Neutrophil (primary cell): Measurements from ENCODE around the gene AMN1.

Source experiments
- H3K27ac ChIP-seq: fragments of 200-600 bp; sonication (generic); 2 replicates; pipeline ENCODE4 v1.5.1; 2016; ENCODE audit warnings: mild to moderate bottlenecking, moderate library complexity
- H3K27me3 ChIP-seq: fragments of 200-600 bp; sonication (generic); 2 replicates; pipeline ENCODE4 v1.6.0; 2016; ENCODE audit warnings: mild to moderate bottlenecking
- H3K36me3 ChIP-seq: fragments of 200-600 bp; sonication (generic); 2 replicates; pipeline ENCODE4 v1.5.1; 2017
- H3K4me1 ChIP-seq, 2 experiments: fragments of 200-600 bp in 1 of 2; sonication (generic) in 1 of 2; 1 replicate in 1 of 2; 2 replicates in 1 of 2; pipeline versions ENCODE4 v1.5.1 to v1.6.1; 2013 to 2016; ENCODE audit warnings: low read depth in 1 of 2, low read length in 1 of 2, mild to moderate bottlenecking in 1 of 2, moderate library complexity in 1 of 2; ENCODE audit not compliant: control insufficient read depth in 1 of 2, insufficient read depth in 1 of 2
- H3K4me3 ChIP-seq, 2 experiments: fragments of 200-600 bp in 1 of 2; sonication (generic) in 1 of 2; 1 replicate in 1 of 2; 2 replicates in 1 of 2; pipeline ENCODE4 v1.5.1; 2013 to 2016; ENCODE audit warnings: low read depth in 1 of 2, low read length in 1 of 2, mild to moderate bottlenecking in 1 of 2, moderate library complexity in 1 of 2
- H3K9me3 ChIP-seq: fragments of 200-600 bp; sonication (generic); 2 replicates; pipeline ENCODE4 v1.5.1; 2016
- TF ChIP-seq, protein P1 (sequence below): fragments of 200-600 bp; sonication (generic); IDR thresholded peaks from 2 replicates; pipeline ENCODE4 v1.5.1; 2016; ENCODE audit warnings: antibody characterized with exemption

AMN1 gene

DNA sequence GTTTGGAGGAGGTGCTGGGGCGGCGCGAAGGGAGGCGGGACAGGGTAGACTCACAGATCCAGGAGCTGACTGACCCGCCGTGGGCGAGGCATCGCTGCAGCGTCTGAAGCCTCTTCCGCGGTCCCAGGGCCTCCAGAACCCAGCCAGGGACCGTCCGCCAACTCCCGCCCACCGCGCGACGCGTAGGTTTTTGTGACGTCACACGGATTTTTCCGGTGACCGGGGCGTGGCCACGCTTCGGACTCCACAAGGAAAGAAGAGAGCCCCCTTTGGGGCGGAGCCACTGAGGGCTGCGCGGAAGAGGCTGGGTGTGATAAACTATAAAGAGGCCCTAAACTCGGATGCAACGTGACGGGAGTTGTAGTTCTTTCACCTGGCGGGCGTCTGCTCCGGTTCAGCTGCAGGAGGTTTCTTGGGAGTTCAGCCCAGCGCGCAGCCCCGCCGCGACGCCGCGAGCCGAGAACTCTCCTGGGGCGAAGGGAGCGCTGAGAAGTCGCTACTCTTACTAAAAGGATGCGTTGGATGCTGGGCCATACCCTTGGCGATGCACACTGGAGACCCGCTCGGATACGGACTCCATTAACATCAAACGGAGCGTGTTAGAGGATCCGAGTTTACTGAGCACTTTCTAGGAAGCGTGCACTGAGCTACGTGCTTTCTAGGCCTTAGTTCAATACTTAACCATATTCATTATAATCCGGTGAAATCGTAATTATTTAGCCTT lies at the start of gene AMN1:
Gene AMN1, minus strand, starts transcription at position 105 of the 724 bp plus-strand sequence. Its CDS starts 13 bp downstream, at position 92.
- Histone ChIP-seq H3K4me1 (peaks cover 68 to 72% of the 10 kb centered on the region in 2 experiments), H3K4me3 (peak within 1 kb of the TSS; percentile 88 to 91), H3K9me3 (no peaks in the 10 kb centered on the region), H3K27ac (peak within 1 kb of the TSS; percentile 97), H3K36me3 (no peaks in the 10 kb centered on the region), H3K27me3 (no peaks in the 10 kb centered on the region)
- TF ChIP-seq, protein P1, sequence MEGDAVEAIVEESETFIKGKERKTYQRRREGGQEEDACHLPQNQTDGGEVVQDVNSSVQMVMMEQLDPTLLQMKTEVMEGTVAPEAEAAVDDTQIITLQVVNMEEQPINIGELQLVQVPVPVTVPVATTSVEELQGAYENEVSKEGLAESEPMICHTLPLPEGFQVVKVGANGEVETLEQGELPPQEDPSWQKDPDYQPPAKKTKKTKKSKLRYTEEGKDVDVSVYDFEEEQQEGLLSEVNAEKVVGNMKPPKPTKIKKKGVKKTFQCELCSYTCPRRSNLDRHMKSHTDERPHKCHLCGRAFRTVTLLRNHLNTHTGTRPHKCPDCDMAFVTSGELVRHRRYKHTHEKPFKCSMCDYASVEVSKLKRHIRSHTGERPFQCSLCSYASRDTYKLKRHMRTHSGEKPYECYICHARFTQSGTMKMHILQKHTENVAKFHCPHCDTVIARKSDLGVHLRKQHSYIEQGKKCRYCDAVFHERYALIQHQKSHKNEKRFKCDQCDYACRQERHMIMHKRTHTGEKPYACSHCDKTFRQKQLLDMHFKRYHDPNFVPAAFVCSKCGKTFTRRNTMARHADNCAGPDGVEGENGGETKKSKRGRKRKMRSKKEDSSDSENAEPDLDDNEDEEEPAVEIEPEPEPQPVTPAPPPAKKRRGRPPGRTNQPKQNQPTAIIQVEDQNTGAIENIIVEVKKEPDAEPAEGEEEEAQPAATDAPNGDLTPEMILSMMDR = peak; percentile 54

DNA sequence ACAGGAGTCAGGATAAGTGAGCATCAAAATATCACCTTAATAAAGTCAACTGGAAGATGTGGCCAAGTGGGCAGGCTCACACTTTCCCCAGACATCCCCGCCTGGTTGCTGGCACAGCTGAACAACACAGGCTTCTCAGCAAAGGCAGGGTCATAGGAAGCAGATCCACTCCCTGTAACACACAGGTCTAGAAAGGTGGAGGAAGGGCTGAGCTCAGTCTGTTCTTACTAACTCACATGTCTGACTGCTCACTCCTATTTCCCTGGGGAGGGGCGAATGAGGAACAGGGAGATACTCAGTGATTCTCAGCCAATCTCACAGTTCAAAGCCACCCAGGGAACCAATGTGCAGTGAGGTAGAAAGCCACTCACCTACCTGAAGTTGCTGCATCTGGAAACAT lies 45.0 kb upstream of the AMN1 start:
- Histone ChIP-seq H3K27ac (peak overlapping the region; percentile 37), H3K9me3 (no peaks in the 10 kb centered on the region), H3K4me3 (no peak overlapping the region), H3K36me3 (no peaks in the 10 kb centered on the region), H3K4me1 (peaks cover 0 to 4% of the 10 kb centered on the region in 2 experiments), H3K27me3 (no peaks in the 10 kb centered on the region)
- TF ChIP-seq, protein P1 = no peak

DNA sequence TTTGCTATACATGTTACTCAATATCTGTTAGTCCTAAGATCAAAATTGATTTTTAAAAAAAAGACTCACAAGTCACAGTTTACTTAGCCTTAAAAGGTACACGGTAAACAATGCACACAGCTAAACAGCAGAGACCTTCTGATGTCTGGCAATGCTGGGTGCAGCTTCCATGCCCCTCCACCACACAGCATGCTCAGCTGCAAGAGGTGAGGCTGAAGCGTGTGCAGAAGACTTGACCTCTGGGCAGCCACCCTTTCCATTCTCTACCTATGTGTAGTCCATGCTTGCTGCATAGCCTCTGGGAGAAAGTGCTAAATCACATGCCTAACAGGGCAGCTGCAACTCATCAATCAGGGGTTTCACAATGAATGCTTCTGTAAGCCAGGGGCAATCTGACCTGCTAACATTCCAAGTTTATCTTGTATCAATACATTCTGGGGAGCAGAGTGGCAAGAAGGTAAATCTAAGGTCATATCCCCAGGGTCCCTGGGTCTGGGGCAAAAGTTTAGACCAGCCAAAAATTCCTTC lies 44.5 kb upstream of the AMN1 start:
- no peaks in the 10 kb centered on the region for H3K36me3 ChIP-seq
- no peaks in the 10 kb centered on the region for H3K27me3 ChIP-seq
- H3K4me3 ChIP-seq = no peak overlapping the region
- TF ChIP-seq, protein P1 = no peak
- no peaks in the 10 kb centered on the region for H3K9me3 ChIP-seq
- peak overlapping the region; percentile 37 for H3K27ac ChIP-seq
- no peaks in the 10 kb centered on the region for H3K4me1 ChIP-seq

DNA sequence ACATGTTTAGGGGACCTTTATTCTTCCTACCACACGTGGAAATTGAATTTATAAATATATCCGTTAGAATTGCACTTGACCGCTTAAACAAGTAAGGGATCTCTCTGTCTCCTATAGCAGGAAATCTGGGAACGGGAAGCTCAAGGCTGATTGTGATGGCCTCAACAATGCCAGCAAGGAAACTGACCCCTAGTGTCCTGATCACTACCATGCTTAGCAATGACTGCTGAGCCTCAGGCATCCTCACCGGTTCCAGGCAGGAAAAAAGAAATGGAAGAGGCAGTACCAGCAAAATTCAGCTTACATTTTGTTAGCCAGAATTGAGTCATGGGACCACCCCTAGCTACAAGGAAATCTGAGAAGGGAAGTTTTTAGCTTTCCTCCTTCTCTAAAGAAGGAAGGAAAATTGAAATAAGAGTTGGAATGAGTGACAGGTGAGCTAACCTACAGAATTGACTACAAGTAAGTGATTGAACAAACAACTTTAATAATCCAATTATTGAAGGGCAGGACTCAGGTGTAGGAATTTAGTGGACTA lies 43.9 kb upstream of the AMN1 start:
- H3K9me3 ChIP-seq = no peaks in the 10 kb centered on the region
- no peaks in the 10 kb centered on the region for H3K4me1 ChIP-seq
- no peaks in the 10 kb centered on the region for H3K27me3 ChIP-seq
- H3K36me3 ChIP-seq = no peaks in the 10 kb centered on the region
- no peak overlapping the region for H3K4me3 ChIP-seq
- H3K27ac ChIP-seq = peak overlapping the region; percentile 37
- TF ChIP-seq, protein P1 = no peak

DNA sequence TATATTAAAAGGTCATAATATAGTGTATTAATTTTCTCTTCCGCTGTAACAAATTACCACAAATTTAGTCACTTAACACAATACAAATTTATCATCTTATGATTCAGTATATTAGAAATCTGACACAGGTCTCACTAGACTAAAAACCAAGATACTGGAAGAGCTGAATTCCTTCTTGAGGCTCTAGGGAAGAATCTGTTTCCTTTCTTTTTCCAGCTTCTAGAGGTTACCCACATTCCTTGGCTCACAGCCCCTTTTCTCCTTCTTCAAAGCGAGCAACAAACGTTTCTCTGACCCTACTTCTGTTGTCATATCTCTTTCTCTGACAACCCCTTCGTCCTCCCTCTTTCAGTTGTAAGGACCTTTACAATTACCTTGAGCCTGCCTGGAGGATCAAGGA lies 43.4 kb upstream of the AMN1 start:
- TF ChIP-seq, protein P1 = no peak
- Histone ChIP-seq H3K36me3 (no peaks in the 10 kb centered on the region), H3K27ac (no peak overlapping the region), H3K27me3 (no peaks in the 10 kb centered on the region), H3K4me3 (no peak overlapping the region), H3K9me3 (no peaks in the 10 kb centered on the region), H3K4me1 (no peaks in the 10 kb centered on the region)
